Esophagus squamous epithelium (tissue), 4 donors: ENCODE measurements around the gene ARMS2. TPM values are rescaled to one million over a fixed set of nuclear protein-coding genes. Genes with fewer than 3 reads are reported as not detected.

Experiments used
- small RNA-seq, 4 donors: library from RNA; depleted of rRNA; stranded (forward); fragments of <200 nt; gene quantifications; one replicate each; pipeline ENCODE3, GENCODE V24; 2016
- total RNA-seq, 4 donors: library from RNA; depleted of rRNA; stranded (reverse); fragments of >200 nt; gene quantifications; one replicate each; pipeline ENCODE4 v1.1.0, GENCODE V29; 2016

ARMS2 gene
- total RNA-seq, 4 donors from 2014 or later: not detected

Small RNA genes within 50 kb of the gene (small RNA-seq; reads per million reads assigned to genes)
- gene MIR3941: 0 to 0.07 (median 0) reads per million in 4 donors

Other genes starting within 250 kb of the ARMS2 start
- not detected for gene BTBD16, start 183.4 kb upstream of the ARMS2 start, total RNA-seq
- 10 to 100 TPM; 23.4 to 56.3 (median 35.9) TPM for gene PLEKHA1, start 79.9 kb upstream of the ARMS2 start, total RNA-seq
- gene HTRA1, start 6.9 kb downstream of the ARMS2 start, total RNA-seq: 10 to 100 TPM in 3 of 4 donors, 1 to 10 TPM in 1; 6.3 to 62.2 (median 25.8) TPM
- gene DMBT1, start 106.1 kb downstream of the ARMS2 start, total RNA-seq: 1 to 10 TPM in 1 of 4 donors, under 1 TPM in 2, not detected in 1; under 0.01 to 5.1 (median 0.27) TPM
- gene C10orf120, start 245.2 kb downstream of the ARMS2 start, total RNA-seq: not detected